HG03103 (cell line): Measurements from ENCODE around the gene CAPN5.

Experiments
- ATAC-seq: cut with Tn5 transposase; IDR thresholded peaks from one replicate; pipeline ENCODE4 v1.9.1; 2021; ENCODE audit warnings: low read depth; ENCODE audit not compliant: unreplicated experiment

CAPN5 gene

DNA sequence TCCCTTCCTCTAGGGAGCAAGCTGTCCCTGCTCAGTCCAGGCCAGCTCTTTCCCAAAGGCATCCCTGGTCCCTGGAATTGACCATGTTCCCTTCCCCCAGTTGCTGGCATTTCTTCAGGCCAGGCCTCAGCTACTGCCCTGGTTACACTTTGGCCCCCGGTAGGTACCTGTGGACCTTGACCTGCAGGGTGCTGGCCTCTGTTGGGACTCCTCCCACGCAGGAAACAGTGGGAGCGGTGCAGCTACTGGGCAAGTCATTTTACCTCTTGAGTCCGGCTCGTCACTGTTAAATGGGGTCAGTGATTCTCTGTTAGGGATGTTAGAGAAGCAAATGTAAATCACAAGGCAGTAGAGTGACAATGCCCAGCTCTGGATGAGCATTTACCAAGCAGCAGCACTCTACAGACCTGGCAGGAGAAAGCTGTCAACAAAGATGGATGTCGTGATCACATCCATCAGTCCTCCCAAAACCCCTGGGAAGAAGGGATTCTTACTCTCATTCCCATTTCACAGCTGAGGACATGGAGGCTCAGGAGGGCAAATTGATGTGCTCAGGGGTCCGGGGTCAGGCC lies 78.2 kb downstream of the CAPN5 start:
- no peak for ATAC-seq

DNA sequence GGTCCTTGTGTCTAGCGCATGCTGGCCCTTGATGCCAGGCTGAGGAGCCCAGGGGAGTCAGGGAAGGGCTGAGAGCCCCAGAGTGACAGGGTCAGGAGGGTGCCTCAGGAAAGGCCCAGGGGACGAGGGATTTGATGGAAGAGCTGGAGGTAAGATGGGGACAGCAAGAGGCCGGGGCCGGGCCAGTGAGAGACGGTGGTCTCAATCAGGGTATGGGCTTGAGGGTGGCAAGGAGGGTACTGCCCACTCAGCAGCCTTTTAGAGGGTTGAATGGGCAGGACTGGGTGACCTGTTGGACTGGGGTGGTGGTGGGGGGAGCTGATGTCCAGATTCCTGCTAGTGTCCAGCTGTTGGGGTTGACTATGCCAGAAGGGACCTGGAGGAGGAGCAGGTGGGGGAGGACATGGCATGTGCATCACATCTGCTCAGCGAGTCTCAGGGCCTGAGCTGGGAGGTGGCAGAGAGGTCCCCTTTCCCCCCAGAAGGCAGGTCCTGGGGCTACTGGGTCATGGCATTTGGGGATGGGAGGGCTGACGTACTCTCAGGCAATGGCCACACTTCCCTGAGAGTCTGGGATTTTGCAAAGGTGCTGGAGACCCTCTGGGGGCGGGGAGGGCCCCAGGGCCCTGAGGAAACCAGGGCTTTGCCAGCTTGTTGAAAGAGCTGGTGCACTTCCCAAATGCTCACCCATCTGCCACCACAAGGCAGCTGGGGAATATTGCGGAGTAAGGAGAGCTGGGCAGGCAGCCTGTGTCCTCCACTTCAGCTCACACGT lies 79.7 kb downstream of the CAPN5 start:
- no peak for ATAC-seq

DNA sequence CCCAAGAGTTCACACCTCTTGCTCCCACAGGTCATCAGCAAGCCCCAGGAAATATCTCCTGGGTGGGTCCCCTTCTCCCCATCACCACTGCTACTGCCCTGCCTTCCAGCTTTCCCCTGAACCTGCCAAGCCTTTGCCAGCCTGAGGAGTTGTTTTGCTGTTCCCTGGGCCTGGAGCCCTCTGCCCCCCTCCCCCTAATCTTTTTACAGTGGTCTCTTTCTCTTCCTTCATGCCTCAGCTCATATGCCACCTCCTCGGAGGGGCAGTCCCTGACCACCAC lies 80.2 kb downstream of the CAPN5 start:
- ATAC-seq = no peak

DNA sequence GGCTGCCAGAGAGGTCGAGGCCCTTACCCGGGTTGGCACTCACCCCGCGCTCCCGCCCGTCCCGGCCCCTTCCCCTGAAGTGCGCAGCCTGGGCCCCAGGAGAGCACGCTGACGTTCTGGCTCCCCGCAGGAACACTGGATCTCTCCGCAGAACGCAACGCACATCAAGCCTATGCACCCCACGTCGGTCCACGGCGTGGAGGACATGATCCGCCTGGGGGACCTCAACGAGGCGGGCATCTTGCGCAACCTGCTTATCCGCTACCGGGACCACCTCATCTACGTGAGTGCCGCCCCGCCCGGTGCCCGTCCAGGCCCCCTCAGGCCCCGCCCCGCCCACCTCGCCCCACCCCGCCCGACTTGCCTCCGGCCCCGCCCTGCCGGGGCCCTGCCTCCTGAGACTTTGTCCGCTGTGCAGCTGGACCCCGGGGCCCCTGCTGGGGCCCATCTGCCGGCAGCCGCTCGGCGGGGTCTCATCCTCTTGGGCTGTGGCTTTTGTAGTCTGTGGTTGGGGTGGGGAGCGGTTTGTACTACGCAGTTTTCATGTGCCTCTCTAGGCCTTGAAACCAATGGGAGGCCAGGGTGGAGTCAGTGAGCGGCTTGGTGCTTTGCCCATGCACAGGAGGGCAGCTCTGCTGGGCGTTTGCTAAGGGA lies 81.0 kb downstream of the CAPN5 start:
- ATAC-seq = no peak

DNA sequence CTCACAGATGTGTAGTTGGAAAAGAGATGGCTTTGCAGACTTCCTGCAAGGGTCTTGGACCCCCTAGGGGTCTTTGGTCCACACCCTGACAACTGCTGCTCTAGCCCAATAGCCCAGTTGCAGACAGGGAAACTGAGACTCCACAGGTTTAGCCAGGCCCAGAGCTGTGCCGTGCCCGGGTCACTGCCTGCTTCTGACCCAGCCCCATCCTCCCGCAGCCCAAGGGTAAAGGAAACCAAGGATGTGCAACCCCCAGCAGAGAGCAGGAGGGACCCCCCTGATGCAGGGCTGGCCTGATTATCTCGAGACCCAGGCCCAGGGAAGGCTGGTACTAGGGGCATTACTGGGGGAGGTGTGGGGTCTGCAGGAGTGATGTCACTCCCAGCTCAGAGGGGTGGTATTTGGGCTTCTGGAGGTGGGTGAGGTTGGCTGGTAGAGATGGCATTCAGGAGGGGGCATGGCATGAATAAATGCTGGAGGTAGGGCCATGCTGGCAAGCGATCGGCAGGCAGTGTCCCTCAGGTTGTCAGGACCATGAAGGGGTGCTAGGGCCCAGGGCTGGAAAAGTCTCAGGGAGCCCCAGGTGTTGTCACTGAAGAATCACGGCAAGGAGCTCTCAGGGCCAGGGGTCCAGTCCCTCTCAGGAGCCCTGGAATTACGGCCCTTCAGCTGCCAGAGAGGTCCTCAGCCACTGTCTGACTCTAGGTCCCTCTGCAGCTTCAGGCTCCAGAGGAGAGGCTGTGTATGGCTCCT lies 82.4 kb downstream of the CAPN5 start:
- no peak for ATAC-seq

DNA sequence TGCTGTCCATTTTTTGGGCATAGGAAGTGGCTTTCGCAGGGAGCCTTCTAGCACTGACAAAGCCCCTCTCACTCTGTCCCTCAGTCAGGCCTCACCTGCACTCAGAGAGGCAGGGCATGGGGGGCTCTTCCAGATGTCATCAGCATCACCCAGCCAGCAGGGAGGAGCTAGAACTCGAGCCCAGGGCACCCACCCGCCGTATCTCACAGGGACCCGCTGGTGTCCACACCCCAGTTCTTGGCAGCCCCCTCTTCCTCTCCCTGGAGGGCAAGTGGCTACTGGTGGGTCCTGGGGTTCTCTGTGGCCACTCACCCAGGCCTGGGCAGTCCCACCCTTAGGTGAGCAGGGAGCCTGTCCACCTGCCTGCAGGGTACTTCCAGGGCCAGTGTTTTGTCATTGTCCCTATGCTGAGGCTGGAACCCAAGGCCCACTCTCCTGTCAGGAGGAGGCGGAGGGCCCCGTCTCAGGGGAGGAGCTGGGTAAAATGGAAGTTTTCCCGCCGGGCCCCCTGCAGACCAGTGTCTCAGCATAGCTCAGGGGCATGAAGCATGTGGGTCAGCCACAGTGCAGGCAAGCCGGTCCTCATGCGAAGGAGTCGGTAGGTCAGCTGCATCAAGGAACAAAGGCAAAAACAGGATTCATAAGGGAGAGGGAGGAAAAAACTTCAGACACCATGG lies 83.1 kb downstream of the CAPN5 start:
- no peak for ATAC-seq

DNA sequence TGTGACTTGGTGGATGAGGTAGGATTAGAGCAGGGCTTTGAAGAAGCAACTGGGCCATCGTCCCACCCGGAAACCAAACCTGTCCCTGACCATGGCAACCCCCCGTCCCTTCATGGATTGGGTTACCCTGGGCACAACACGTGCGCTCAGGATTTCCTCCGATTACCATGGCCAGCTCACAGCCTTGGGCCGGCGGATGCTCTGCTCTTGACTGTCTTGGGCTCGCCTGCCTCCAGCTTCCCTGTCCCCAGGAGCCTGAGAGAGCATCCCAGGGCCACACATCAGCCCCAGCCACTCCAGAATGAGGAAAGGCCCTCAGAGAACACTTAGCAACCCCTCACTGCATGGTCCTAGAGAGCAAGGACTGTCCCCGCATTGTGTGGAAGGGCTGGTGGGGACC lies 84.1 kb downstream of the CAPN5 start:
- ATAC-seq = no peak

DNA sequence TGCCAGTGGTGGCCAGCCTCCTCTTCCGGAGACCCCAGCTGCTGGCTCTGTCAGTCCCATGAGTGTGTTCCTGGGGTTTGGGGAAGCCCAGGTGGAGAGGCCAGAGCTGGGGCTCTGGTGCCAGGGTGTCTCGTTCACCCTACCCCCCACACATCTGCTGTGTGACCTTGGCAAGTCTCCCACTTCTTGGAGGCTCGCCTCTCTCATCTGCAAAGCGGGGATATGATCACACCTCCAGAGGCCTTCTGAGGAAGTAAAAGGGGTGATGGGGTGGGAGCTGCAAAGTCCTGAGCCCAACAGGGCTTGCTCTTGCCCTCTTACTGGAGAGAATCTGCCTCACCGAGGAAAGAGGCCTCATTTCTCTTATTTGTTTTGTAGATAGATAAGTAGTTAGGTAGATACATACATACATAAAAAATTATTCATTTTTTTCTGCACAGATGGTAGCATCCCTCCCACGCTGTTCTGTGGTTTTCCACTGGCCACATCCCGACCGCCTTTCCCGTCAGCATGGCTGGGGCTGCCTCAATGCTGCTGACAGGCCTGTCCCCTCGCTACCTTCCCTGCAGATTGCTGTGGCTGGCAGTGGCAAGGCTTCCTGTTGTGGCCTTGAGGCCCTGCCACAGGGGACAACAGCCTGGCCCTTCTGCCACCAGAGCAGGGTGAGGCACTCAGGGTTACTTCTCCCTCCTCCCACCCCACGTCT lies 85.2 kb downstream of the CAPN5 start:
- no peak for ATAC-seq

DNA sequence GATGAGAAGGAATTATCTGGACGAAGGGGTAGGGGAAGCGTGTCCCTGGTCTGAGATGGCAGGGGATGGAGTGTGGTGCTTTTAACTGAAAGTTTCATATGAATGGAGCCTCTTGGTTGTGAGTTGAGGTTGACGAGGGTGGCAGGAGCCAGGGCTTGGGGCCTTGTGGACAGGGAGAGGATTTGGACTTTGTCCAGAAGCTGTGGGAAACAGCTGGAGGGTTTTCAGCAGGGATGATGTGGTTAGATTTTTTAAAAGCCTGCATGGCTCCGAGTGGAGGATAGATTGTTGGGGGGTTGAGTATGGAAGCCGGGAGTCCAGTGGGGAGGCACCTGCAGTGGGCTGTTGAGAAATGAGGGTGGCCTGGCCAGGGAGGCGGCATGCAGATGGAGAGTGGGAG lies 86.1 kb downstream of the CAPN5 start:
- ATAC-seq = no peak

DNA sequence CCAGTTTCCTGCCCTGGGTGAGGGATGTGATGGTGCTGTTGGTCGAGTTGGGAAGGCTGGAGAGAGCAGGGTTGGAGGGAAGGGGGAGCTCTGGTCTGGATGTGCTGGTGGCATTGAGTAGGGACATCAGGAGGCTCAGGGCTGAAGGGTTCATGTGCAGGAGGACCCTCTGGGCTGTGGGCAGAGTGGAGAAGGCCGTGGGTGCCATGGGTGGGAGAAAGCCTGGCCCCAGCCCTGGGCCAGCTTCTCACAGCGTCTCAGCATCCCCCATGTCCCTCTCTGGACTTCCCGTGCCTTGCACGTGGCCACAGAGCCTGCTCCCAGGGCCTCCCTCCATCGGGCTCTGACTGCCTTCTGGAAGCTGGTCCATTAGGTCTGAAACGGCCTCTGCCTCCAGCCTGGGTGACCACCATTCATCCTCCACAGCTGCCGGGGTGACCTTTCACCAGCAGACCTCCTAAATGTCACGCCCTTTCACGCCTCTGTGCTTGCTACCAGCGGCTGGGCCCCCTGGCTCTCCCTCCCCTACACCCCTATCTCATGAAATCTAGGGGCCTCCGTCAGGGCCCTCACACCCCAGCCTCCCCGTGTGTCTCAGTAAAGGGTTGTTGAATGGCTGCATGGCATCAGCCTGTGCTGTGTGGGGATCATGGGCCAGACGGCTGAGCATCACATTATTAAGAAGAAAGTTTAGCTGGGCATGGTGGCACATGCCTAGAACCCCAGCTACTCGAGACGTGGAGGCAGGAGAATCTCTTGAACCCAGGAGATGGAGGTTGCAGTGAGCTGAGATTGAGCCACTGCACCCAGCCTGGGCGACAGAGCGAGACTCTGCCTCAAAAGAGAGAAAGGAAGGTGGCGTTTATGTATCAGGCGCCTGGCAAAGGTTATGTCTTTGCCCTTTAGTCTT lies 86.8 kb downstream of the CAPN5 start:
- no peak for ATAC-seq

DNA sequence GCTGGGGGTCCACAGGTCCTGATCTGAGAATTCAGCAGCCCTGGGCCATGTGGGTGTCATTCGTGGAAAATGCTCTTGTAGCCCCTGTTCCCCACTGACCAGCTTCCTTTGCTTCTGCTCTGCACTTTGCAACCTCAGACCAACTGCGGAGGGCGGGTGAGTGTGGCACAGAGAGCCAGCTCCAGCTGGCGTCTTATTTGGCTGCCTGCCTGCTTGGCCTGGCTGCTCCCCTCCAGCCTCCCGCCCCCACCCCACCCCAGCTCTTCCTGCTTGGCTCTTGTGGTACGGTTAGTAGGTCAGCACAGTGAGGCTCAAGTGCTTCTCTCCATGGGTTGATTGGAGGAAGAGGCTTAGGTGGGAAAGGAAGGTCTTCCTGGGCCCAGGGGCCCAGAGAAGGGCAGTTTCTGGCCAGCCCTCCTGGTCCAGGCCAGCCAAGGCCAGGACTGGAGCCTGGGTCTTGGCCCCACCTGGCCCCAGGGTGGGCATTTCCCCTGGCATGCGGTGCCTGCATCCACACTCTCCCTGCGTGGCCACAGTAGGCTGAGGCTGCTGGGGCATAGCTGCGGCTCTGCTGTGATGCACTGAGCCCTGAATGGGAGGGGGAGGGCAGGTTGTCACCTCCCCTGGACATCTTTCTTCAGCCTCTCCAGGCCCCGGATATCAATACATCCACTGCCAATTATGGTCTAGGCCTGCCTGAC lies 87.8 kb downstream of the CAPN5 start:
- no peak for ATAC-seq

DNA sequence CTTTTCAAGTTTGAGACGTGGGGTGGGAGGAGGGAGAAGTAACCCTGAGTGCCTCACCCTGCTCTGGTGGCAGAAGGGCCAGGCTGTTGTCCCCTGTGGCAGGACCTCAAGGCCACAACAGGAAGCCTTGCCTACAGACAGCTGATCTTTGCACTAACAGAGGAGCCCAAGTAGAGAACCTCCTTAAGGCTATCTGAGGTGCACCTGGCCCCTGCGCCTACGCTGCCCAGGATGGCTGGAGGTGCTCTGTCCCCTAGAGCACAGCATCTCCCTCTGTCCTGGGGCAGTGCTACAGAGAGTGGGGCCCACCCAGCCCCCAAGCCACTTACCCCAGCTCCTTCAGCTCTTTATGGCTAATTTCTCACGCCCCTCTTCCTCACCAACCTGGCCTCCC lies 88.3 kb downstream of the CAPN5 start:
- no peak for ATAC-seq

DNA sequence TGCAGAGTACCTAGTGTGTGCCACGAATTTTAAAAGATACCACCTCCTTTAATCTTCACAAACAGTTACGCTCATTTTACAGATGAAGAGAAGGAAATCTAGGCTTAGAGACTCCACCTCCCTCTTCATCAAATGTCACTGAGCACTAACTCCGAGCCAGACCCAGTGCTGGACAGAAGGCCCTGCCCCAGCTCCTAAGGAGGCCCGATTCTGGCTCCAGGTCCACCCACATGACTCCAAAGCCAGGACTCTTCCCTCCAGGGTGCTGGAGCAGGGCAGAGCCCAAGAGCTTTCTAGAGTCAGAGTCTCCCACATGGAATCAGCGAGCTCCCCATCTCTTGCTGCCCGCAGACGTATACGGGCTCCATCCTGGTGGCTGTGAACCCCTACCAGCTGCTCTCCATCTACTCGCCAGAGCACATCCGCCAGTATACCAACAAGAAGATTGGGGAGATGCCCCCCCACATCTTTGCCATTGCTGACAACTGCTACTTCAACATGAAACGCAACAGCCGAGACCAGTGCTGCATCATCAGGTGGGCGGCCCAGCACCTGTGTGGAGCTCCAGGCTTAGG lies 88.9 kb downstream of the CAPN5 start:
- ATAC-seq = no peak

DNA sequence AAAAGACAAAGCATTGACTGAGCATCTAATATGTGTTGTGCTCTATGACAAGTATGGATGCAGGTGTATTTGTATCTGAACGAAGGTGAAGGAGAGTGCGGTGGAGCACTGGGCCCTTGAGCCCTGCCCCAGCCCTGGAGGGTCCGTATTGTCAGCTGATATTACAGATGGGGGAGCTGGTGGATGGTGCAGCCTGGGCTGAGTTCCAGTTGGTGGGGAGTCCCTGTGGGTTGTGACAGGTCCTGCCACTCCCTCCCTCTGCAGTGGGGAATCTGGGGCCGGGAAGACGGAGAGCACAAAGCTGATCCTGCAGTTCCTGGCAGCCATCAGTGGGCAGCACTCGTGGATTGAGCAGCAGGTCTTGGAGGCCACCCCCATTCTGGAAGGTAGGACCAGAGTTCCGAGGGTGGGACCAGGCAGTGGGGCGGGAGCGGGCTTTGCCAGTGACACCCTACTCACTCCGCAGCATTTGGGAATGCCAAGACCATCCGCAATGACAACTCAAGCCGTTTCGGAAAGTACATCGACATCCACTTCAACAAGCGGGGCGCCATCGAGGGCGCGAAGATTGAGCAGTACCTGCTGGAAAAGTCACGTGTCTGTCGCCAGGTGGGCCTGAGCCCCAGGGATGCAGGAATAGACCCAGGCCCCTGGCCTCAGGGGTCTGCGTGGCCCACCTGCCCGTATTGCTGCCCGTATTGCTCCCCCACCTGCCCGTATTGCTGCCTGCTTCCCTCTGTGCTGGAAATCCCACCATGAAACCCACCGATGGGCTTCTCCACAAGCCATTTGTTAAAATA lies 89.8 kb downstream of the CAPN5 start:
- no peak for ATAC-seq

DNA sequence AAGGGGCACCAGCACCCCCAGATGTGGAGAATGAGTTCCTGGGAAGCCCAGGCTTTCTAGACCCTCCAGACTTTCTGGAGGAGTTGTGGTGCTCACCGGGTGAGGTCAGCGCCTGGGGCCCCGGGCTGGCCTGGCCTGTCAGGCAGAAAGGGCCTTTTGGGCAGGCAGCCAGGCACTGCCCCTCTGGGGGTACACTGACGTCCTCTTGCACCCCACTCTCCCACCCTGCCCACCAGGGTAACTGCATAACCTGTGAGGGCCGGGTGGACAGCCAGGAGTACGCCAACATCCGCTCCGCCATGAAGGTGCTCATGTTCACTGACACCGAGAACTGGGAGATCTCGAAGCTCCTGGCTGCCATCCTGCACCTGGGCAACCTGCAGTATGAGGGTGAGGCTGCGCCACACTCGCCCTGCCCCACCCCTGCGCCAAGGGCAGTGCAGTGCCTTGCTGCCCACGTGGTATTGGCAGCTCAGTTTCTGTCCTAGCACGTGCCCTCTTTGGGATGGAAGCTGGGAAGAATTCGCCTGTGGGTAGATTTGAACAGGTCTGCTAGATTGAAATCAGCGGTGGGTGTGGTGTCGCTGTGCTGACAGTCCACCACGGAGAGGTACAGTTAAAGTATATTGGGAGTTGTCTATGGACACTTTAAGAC lies 91.4 kb downstream of the CAPN5 start:
- no peak for ATAC-seq

DNA sequence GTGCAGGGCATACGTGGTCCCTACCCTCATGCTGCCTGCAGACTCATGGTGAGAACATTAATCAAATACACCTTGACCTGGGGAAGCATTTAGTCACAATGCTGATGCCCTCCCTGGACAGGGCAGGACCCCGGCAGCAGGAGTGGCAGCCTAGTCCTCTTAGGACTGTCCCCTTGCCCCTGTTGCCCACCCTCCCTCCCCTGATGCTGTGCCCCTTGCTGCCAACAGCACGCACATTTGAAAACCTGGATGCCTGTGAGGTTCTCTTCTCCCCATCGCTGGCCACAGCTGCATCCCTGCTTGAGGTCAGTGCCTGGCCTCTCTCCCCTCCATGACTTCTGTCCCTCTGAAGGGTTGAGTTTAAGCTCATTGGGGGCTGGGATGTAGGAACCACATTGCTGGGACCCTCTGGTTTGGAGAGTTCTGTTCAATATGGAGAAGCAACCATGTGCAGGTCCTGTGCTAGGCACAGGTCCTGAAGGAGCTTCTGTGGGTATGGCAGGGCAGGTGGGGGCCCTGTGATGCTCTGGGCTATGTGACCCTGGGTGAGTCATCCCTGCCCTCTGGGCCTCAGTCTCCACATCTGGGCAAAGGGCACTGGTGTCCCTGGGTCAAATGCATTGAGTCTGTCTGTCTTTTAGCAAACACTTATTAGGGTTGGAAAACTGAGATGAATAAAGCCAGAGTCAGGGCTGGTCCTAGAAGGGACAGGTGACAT lies 92.6 kb downstream of the CAPN5 start:
- no peak for ATAC-seq
